Astrocyte (in vitro differentiated cells and primary cell): Measurements from ENCODE around the gene RALGAPB.

Source experiments
- EZH2 ChIP-seq: IDR thresholded peaks from 2 replicates; pipeline ENCODE4 v1.6.1; 2012; ENCODE audit warnings: mild to moderate bottlenecking, low read length, inconsistent platforms; ENCODE audit not compliant: insufficient read depth
- TF ChIP-seq, protein P1 (sequence below): IDR thresholded peaks from 2 replicates; pipeline ENCODE4 v1.5.1; 2011; ENCODE audit warnings: low read depth, mild to moderate bottlenecking, inconsistent platforms, low read length, moderate library complexity; ENCODE audit not compliant: insufficient read depth

DNA sequence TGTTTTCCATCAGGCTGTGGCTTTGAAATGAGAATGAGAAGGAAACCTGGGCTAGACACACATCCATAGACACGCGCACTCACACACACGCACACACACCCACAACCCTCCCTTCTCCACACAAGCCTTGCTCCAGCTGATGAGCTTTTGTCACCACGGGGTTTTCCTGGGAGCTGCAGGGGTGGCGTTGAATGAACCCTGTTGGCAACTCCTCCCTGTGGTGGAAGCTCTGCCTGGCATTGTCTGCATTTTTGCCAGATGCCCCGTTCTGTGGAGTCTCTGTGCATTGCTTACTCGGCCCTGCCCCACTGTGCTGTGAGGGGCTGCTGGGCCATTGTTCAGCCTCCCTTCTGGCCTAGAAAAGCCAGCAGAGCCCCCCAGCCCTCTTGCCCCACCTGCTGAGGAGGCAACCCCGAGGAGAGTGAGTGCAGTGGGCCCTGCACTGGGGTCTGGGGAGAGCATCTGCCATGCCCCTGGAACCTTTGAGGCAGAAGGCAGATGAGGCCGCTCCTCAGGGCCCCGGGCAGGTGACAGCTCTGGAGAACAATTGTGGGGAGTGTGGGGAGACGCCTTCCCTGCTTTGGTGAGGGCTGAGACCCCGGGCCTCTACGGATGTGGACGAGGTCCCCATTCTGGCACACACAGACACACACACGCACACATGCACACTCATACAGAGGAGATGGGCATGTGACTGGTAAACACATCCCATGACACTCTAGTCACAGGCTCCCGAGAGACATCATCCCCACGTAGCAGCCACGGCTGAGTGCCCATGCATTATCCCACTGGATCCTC, 118.2 kb downstream of the RALGAPB start:
- no peak for TF ChIP-seq EZH2
- TF ChIP-seq, protein P1, sequence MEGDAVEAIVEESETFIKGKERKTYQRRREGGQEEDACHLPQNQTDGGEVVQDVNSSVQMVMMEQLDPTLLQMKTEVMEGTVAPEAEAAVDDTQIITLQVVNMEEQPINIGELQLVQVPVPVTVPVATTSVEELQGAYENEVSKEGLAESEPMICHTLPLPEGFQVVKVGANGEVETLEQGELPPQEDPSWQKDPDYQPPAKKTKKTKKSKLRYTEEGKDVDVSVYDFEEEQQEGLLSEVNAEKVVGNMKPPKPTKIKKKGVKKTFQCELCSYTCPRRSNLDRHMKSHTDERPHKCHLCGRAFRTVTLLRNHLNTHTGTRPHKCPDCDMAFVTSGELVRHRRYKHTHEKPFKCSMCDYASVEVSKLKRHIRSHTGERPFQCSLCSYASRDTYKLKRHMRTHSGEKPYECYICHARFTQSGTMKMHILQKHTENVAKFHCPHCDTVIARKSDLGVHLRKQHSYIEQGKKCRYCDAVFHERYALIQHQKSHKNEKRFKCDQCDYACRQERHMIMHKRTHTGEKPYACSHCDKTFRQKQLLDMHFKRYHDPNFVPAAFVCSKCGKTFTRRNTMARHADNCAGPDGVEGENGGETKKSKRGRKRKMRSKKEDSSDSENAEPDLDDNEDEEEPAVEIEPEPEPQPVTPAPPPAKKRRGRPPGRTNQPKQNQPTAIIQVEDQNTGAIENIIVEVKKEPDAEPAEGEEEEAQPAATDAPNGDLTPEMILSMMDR = no peak
